Measurements from ENCODE around the gene HERC3. TPM values are rescaled to one million over a fixed set of nuclear protein-coding genes. Genes with fewer than 3 reads are reported as not detected.

HERC3 gene
- total and polyA plus RNA-seq, 4 donors = 5.5 to 46.2 (median 21.7) TPM

- intact Hi-C loops (cut with DNase I) = no loop called here
- H3K4me1 ChIP-seq (ENCODE audit: control insufficient read depth in 1 of 2, insufficient read depth in 2 of 2, low read length in 2 of 2) = peaks cover 0 to 8% of the 10 kb centered on the region in 2 donors
- no peaks in the 10 kb centered on the region for H3K9me3 ChIP-seq (ENCODE audit: control insufficient read depth, low read length)
- WGBS, 2 donors = 0 to 7% methylated on average over 2 of the region's 2 CpGs
- ATAC-seq (ENCODE audit: low FRiP score) (peak; percentile 51), DNase-seq (peak in 1 of 2 donors; percentile 42)
- H3K36me3 ChIP-seq (ENCODE audit: control insufficient read depth in 1 of 2, insufficient read depth in 2 of 2, low read length in 1 of 2) = peaks cover 2 to 3% of the 10 kb centered on the region in 2 donors
- no peak overlapping the region for H3K4me3 ChIP-seq (ENCODE audit: low read length in 2 of 2)
- H3K27ac ChIP-seq (ENCODE audit: low read depth in 1 of 2, low read length in 2 of 2) = no peak overlapping the region
- H3K27me3 ChIP-seq (ENCODE audit: control insufficient read depth in 1 of 2, insufficient read depth in 2 of 2, low read length in 1 of 2) = no peaks in the 10 kb centered on the region
Observed at GRCh38 chr4:88752754-88753153, 160.5 kb downstream of the HERC3 start.

GRCh38 chr4:88753658-88754571 lies 161.6 kb downstream of the HERC3 start:
- WGBS, 2 donors = 64 to 74% methylated on average over 7 of the region's 7 CpGs
- H3K27ac ChIP-seq (ENCODE audit: low read depth in 1 of 2, low read length in 2 of 2) = no peak overlapping the region
- DNase-seq (no peak), ATAC-seq (ENCODE audit: low FRiP score) (no peak)
- H3K36me3 ChIP-seq (ENCODE audit: control insufficient read depth in 1 of 2, insufficient read depth in 2 of 2, low read length in 1 of 2) = peaks cover 2 to 3% of the 10 kb centered on the region in 2 donors
- H3K9me3 ChIP-seq (ENCODE audit: control insufficient read depth, low read length) = no peaks in the 10 kb centered on the region
- intact Hi-C loops (cut with DNase I) = no loop called here
- no peak overlapping the region for H3K4me3 ChIP-seq (ENCODE audit: low read length in 2 of 2)
- H3K27me3 ChIP-seq (ENCODE audit: control insufficient read depth in 1 of 2, insufficient read depth in 2 of 2, low read length in 1 of 2) = no peaks in the 10 kb centered on the region
- peaks cover 0 to 8% of the 10 kb centered on the region in 2 donors for H3K4me1 ChIP-seq (ENCODE audit: control insufficient read depth in 1 of 2, insufficient read depth in 2 of 2, low read length in 2 of 2)

- Histone ChIP-seq H3K4me1 (ENCODE audit: control insufficient read depth in 1 of 2, insufficient read depth in 2 of 2, low read length in 2 of 2) (peaks cover 0 to 8% of the 10 kb centered on the region in 2 donors), H3K9me3 (ENCODE audit: control insufficient read depth, low read length) (no peaks in the 10 kb centered on the region), H3K27ac (ENCODE audit: low read depth in 1 of 2, low read length in 2 of 2) (no peak overlapping the region), H3K4me3 (ENCODE audit: low read length in 2 of 2) (no peak overlapping the region), H3K36me3 (ENCODE audit: control insufficient read depth in 1 of 2, insufficient read depth in 2 of 2, low read length in 1 of 2) (peaks cover 0 to under 1% of the 10 kb centered on the region in 2 donors), H3K27me3 (ENCODE audit: control insufficient read depth in 1 of 2, insufficient read depth in 2 of 2, low read length in 1 of 2) (no peaks in the 10 kb centered on the region)
- intact Hi-C loops (cut with DNase I) = no loop called here
- ATAC-seq (ENCODE audit: low FRiP score) = no peak
- 94 to 95% methylated on average over 3 of the region's 3 CpGs for WGBS, 2 donors
- DNase-seq = no peak
Observed at GRCh38 chr4:88754796-88755195, 162.5 kb downstream of the HERC3 start.

GRCh38 chr4:88755454-88755853 lies 163.2 kb downstream of the HERC3 start:
- Histone ChIP-seq H3K36me3 (ENCODE audit: control insufficient read depth in 1 of 2, insufficient read depth in 2 of 2, low read length in 1 of 2) (no peaks in the 10 kb centered on the region), H3K9me3 (ENCODE audit: control insufficient read depth, low read length) (no peaks in the 10 kb centered on the region), H3K4me3 (ENCODE audit: low read length in 2 of 2) (no peak overlapping the region), H3K27me3 (ENCODE audit: control insufficient read depth in 1 of 2, insufficient read depth in 2 of 2, low read length in 1 of 2) (no peaks in the 10 kb centered on the region), H3K27ac (ENCODE audit: low read depth in 1 of 2, low read length in 2 of 2) (no peak overlapping the region), H3K4me1 (ENCODE audit: control insufficient read depth in 1 of 2, insufficient read depth in 2 of 2, low read length in 2 of 2) (peaks cover 0 to 8% of the 10 kb centered on the region in 2 donors)
- ATAC-seq (ENCODE audit: low FRiP score) (no peak), DNase-seq (no peak)
- intact Hi-C loops (cut with DNase I) = no loop called here
- 94 to 100% methylated on average over 1 of the region's 1 CpG for WGBS, 2 donors

- DNase-seq (no peak), ATAC-seq (ENCODE audit: low FRiP score) (no peak)
- intact Hi-C loops (cut with DNase I) = no loop called here
- H3K9me3 ChIP-seq (ENCODE audit: control insufficient read depth, low read length) = no peaks in the 10 kb centered on the region
- 97 to 99% methylated on average over 5 of the region's 5 CpGs for WGBS, 2 donors
- H3K4me1 ChIP-seq (ENCODE audit: control insufficient read depth in 1 of 2, insufficient read depth in 2 of 2, low read length in 2 of 2) = peaks cover 0 to 8% of the 10 kb centered on the region in 2 donors
- no peaks in the 10 kb centered on the region for H3K36me3 ChIP-seq (ENCODE audit: control insufficient read depth in 1 of 2, insufficient read depth in 2 of 2, low read length in 1 of 2)
- H3K4me3 ChIP-seq (ENCODE audit: low read length in 2 of 2) = no peak overlapping the region
- H3K27ac ChIP-seq (ENCODE audit: low read depth in 1 of 2, low read length in 2 of 2) = no peak overlapping the region
- no peaks in the 10 kb centered on the region for H3K27me3 ChIP-seq (ENCODE audit: control insufficient read depth in 1 of 2, insufficient read depth in 2 of 2, low read length in 1 of 2)
Observed at GRCh38 chr4:88756149-88756548, 163.9 kb downstream of the HERC3 start.

- H3K9me3 ChIP-seq (ENCODE audit: control insufficient read depth, low read length) = no peaks in the 10 kb centered on the region
- intact Hi-C loops (cut with DNase I) = no loop called here
- no peak overlapping the region for H3K4me3 ChIP-seq (ENCODE audit: low read length in 2 of 2)
- no peaks in the 10 kb centered on the region for H3K36me3 ChIP-seq (ENCODE audit: control insufficient read depth in 1 of 2, insufficient read depth in 2 of 2, low read length in 1 of 2)
- peaks cover 0 to 8% of the 10 kb centered on the region in 2 donors for H3K4me1 ChIP-seq (ENCODE audit: control insufficient read depth in 1 of 2, insufficient read depth in 2 of 2, low read length in 2 of 2)
- ATAC-seq (ENCODE audit: low FRiP score) = no peak
- H3K27me3 ChIP-seq (ENCODE audit: control insufficient read depth in 1 of 2, insufficient read depth in 2 of 2, low read length in 1 of 2) = no peaks in the 10 kb centered on the region
- no peak for DNase-seq
- H3K27ac ChIP-seq (ENCODE audit: low read depth in 1 of 2, low read length in 2 of 2) = no peak overlapping the region
Observed at GRCh38 chr4:88757067-88757466, 164.8 kb downstream of the HERC3 start.

GRCh38 chr4:88757776-88758175 lies 165.5 kb downstream of the HERC3 start:
- H3K4me3 ChIP-seq (ENCODE audit: low read length in 2 of 2) = no peak overlapping the region
- intact Hi-C loops (cut with DNase I) = no loop called here
- no peaks in the 10 kb centered on the region for H3K9me3 ChIP-seq (ENCODE audit: control insufficient read depth, low read length)
- no peak overlapping the region for H3K27ac ChIP-seq (ENCODE audit: low read depth in 1 of 2, low read length in 2 of 2)
- ATAC-seq (ENCODE audit: low FRiP score) (no peak), DNase-seq (no peak)
- no peaks in the 10 kb centered on the region for H3K27me3 ChIP-seq (ENCODE audit: control insufficient read depth in 1 of 2, insufficient read depth in 2 of 2, low read length in 1 of 2)
- no peaks in the 10 kb centered on the region for H3K36me3 ChIP-seq (ENCODE audit: control insufficient read depth in 1 of 2, insufficient read depth in 2 of 2, low read length in 1 of 2)
- 92 to 94% methylated on average over 6 of the region's 6 CpGs for WGBS, 2 donors
- peaks cover 0 to 4% of the 10 kb centered on the region in 2 donors for H3K4me1 ChIP-seq (ENCODE audit: control insufficient read depth in 1 of 2, insufficient read depth in 2 of 2, low read length in 2 of 2)

Data from aorta (tissue), 5 donors.